HCT116 (cell line): ENCODE data around the gene IL21R. TPM values are rescaled to one million over a fixed set of nuclear protein-coding genes. Genes with fewer than 3 reads are reported as not detected.
"Not testable (repeated sequence)": the region's sequence is repeated elsewhere in the genome, so short reads cannot be mapped to it uniquely, and the experiment has no call there.

Experiments
- ATAC-seq: fragments of 200-7000 bp; cut with Tn5 transposase; 2 replicates; pipeline ENCODE4 v1.9.1; 2020; ENCODE audit warnings: mild to moderate bottlenecking, moderate library complexity
- BruUV-seq: library from RNA; stranded (reverse); fragments of 400-500 nt; replicated peaks from 2 replicates; lab custom pipeline; 2021; lab: Mats Ljungman, UMichigan
- CTCF ChIA-PET: fragments of 300-600 bp; sonication (Branson Sonifier 250); formaldehyde crosslinking; loops from one replicate; lab custom pipeline; 2021; ENCODE audit warnings: antibody characterized with exemption; lab: Charles Lee
- POLR2A ChIA-PET: fragments of 300-600, 350-600 bp; sonication (Branson Sonifier 250); formaldehyde crosslinking; loops from one replicate; lab custom pipeline; 2021; ENCODE audit warnings: antibody characterized with exemption; lab: Charles Lee
- RAD21 ChIA-PET, 2 experiments: fragments of 300-600 bp; sonication (Branson Sonifier 250); formaldehyde crosslinking; loops; one replicate each; lab custom pipeline; 2023; ENCODE audit warnings: low total read pairs in 2 of 2; ENCODE audit not compliant: uncharacterized antibody in 2 of 2, unreplicated experiment in 2 of 2, low non-redundant PET in 1 of 2; lab: Charles Lee
- DNase-seq: peaks from one replicate; pipeline ENCODE4 v3.0.0-alpha.2; 2010; ENCODE audit warnings: low read depth, low spot score
- H2AFZ ChIP-seq: fragments of 200-600 bp; shearing (Covaris generic), sonication (generic); 2 replicates; pipeline ENCODE4 v1.6.1; 2017; ENCODE audit warnings: low read depth, mixed run types, mixed read lengths, antibody characterized with exemption, low read length; ENCODE audit not compliant: poor library complexity, severe bottlenecking
- H3K27ac ChIP-seq: 2 replicates; pipeline ENCODE4 v1.5.1; 2012; ENCODE audit warnings: low read depth, low read length
- H3K27me3 ChIP-seq: fragments of 200-600 bp; sonication (generic); 2 replicates; pipeline ENCODE4 v1.6.1; 2016; ENCODE audit warnings: mixed run types, low read length, mixed read lengths; ENCODE audit not compliant: insufficient read depth
- H3K36me3 ChIP-seq, 2 experiments: fragments of 200-500 bp in 1 of 2; fragments of 200-600 bp in 1 of 2; sonication (Bioruptor generic) in 1 of 2; sonication (generic) in 1 of 2; 2 replicates each; pipeline versions ENCODE4 v1.5.1 to v1.6.1; 2014 to 2016; ENCODE audit warnings: low read length in 2 of 2, inconsistent platforms in 1 of 2, mixed read lengths in 1 of 2, mixed run types in 1 of 2; ENCODE audit not compliant: insufficient read depth in 2 of 2, control insufficient read depth in 1 of 2
- H3K4me1 ChIP-seq, 2 experiments: fragments of 200-600 bp in 1 of 2; sonication (generic) in 1 of 2; 2 replicates each; pipeline versions ENCODE4 v1.5.1 to v1.6.1; 2012 to 2017; ENCODE audit warnings: low read length in 2 of 2, inconsistent platforms in 1 of 2, mild to moderate bottlenecking in 1 of 2, mixed read lengths in 1 of 2, mixed run types in 1 of 2, moderate library complexity in 1 of 2; ENCODE audit not compliant: insufficient read depth in 2 of 2, control insufficient read depth in 1 of 2
- H3K4me2 ChIP-seq: fragments of 200-600 bp; sonication (generic); 2 replicates; pipeline ENCODE4 v1.6.1; 2017; ENCODE audit warnings: mixed run types, low read length, mixed read lengths
- H3K4me3 ChIP-seq, 2 experiments: fragments of 200-600 bp in 1 of 2; sonication (generic) in 1 of 2; replicated peaks in 1 of 2; 2 replicates each; pipeline ENCODE4 v1.5.1; 2011 to 2016; ENCODE audit warnings: low read length in 2 of 2, control low read depth in 1 of 2, low read depth in 1 of 2, mild to moderate bottlenecking in 1 of 2, mixed read lengths in 1 of 2, mixed run types in 1 of 2
- H3K79me2 ChIP-seq: fragments of 200-600 bp; sonication (generic); 2 replicates; pipeline ENCODE4 v1.6.1; 2017; ENCODE audit warnings: mild to moderate bottlenecking, mixed run types, low read length, moderate library complexity, mixed read lengths; ENCODE audit not compliant: insufficient read depth
- H3K9ac ChIP-seq: fragments of 200-600 bp; sonication (generic); 2 replicates; pipeline ENCODE4 v1.6.1; 2016; ENCODE audit warnings: low read length, mixed read lengths
- H3K9me2 ChIP-seq: fragments of 200-600 bp; sonication (generic), shearing (Covaris generic); 2 replicates; pipeline ENCODE4 v1.6.1; 2017; ENCODE audit warnings: mixed run types, mild to moderate bottlenecking, moderate library complexity; ENCODE audit not compliant: insufficient read depth
- H3K9me3 ChIP-seq, 2 experiments: fragments of 200-500 bp in 1 of 2; fragments of 200-600 bp in 1 of 2; sonication (Bioruptor generic) in 1 of 2; sonication (generic) in 1 of 2; 2 replicates each; pipeline ENCODE4 v1.6.1; 2014 to 2017; ENCODE audit warnings: low read length in 2 of 2, mixed read lengths in 2 of 2, inconsistent platforms in 1 of 2, low read depth in 1 of 2, mild to moderate bottlenecking in 1 of 2, mixed run types in 1 of 2, moderate library complexity in 1 of 2; ENCODE audit not compliant: control insufficient read depth in 1 of 2, insufficient read depth in 1 of 2
- H4K20me1 ChIP-seq: fragments of 200-600 bp; sonication (generic), shearing (Covaris generic); 2 replicates; pipeline ENCODE4 v1.6.1; 2017; ENCODE audit warnings: mixed run types, mild to moderate bottlenecking, moderate library complexity; ENCODE audit not compliant: insufficient read depth
- ATF3 ChIP-seq: IDR thresholded peaks from 2 replicates; pipeline ENCODE4 v1.6.1; 2012
- CBX3 ChIP-seq: IDR thresholded peaks from 2 replicates; pipeline ENCODE4 v1.6.1; 2012; ENCODE audit warnings: low read depth
- CEBPB ChIP-seq: IDR thresholded peaks from 2 replicates; pipeline ENCODE4 v1.6.1; 2012; ENCODE audit warnings: low read depth
- CTCF ChIP-seq, 3 experiments: fragments of 200-600 bp in 1 of 3; sonication (generic) in 1 of 3; IDR thresholded peaks in 2 of 3; conservative IDR thresholded peaks in 1 of 3; 2 replicates each; pipeline ENCODE4 v1.5.1; 2012 to 2017; ENCODE audit warnings: low read depth in 2 of 3, low read length in 2 of 3, antibody characterized with exemption in 1 of 3, borderline replicate concordance in 1 of 3, control low read depth in 1 of 3, mild to moderate bottlenecking in 1 of 3, mixed read lengths in 1 of 3, mixed run types in 1 of 3, moderate library complexity in 1 of 3; ENCODE audit not compliant: insufficient read depth in 1 of 3
- EGR1 ChIP-seq: IDR thresholded peaks from 2 replicates; pipeline ENCODE4 v1.6.1; 2012; ENCODE audit warnings: low read depth
- EZH2phosphoT487 ChIP-seq: fragments of 200-600 bp; IDR thresholded peaks from 2 replicates; pipeline ENCODE4 v1.6.1; 2018; ENCODE audit warnings: antibody characterized with exemption, borderline replicate concordance
- POLR2AphosphoS5 ChIP-seq: IDR thresholded peaks from 2 replicates; pipeline ENCODE4 v1.6.1; 2011; ENCODE audit warnings: mild to moderate bottlenecking, low read depth, low read length, moderate library complexity
- SRF ChIP-seq: IDR thresholded peaks from 2 replicates; pipeline ENCODE4 v1.6.1; 2012; ENCODE audit warnings: low read depth
- TCF7L2 ChIP-seq: IDR thresholded peaks from 2 replicates; pipeline ENCODE4 v1.7.0; 2011; ENCODE audit warnings: borderline replicate concordance, inconsistent platforms; ENCODE audit not compliant: insufficient read depth, insufficient read length; ENCODE audit errors: extremely low read depth
- ZBTB33 ChIP-seq: IDR thresholded peaks from 2 replicates; pipeline ENCODE4 v1.6.1; 2011; ENCODE audit warnings: mild to moderate bottlenecking, low read length, moderate library complexity; ENCODE audit not compliant: insufficient replicate concordance; ENCODE audit errors: extremely low read depth
- ZFX ChIP-seq: fragments of 450-650 bp; IDR thresholded peaks from 2 replicates; pipeline ENCODE4 v1.6.1; 2017
- intact Hi-C: fragments of 100-400 bp; cut with micrococcal nuclease; formaldehyde crosslinking; loops from 2 replicates; pipeline ENCODE4 v1.10.0; 2022
- total RNA-seq: library from RNA; stranded (reverse); gene quantifications from one replicate; pipeline ENCODE4 v1.2.1, GENCODE V29; 2021; ENCODE audit not compliant: unreplicated experiment

IL21R gene
- total RNA-seq, 1 experiment from 2014 or later = 1.2 TPM

GRCh38 chr16:27408602-27409031 lies 6.6 kb downstream of the IL21R start:
- Histone ChIP-seq H3K4me2 (no peak overlapping the region), H3K9me3 (no peaks in the 10 kb centered on the region), H3K27ac (no peak overlapping the region), H4K20me1 (no peaks in the 10 kb centered on the region), H3K4me3 (no peak overlapping the region), H3K27me3 (no peaks in the 10 kb centered on the region), H3K9ac (no peak overlapping the region), H3K9me2 (no peaks in the 10 kb centered on the region), H2AFZ (peak overlapping the region; percentile 59), H3K4me1 (peaks cover 6 to 10% of the 10 kb centered on the region in 2 experiments; a peak in 3 of 4 replicates), H3K36me3 (no peaks in the 10 kb centered on the region), H3K79me2 (no peaks in the 10 kb centered on the region)
- no peak for TF ChIP-seq SRF
- no peak for TF ChIP-seq CBX3
- TF ChIP-seq CEBPB = no peak
- TF ChIP-seq ATF3 = no peak
- TF ChIP-seq EGR1 = no peak
- no peak for TF ChIP-seq ZBTB33
- TF ChIP-seq CTCF (IDR thresholded peaks at IDR 0.05 in 2 of 3, conservative IDR thresholded peaks at IDR 0.05 in 1 of 3; ENCODE audit: borderline replicate concordance in 1 of 3, insufficient read depth in 1 of 3, low read depth in 2 of 3, low read length in 2 of 3) = no peak
- TF ChIP-seq ZFX = no peak
- TF ChIP-seq POLR2AphosphoS5 = no peak
- no peak for TF ChIP-seq TCF7L2
- no peak for TF ChIP-seq EZH2phosphoT487
- intact Hi-C loops = no loop called here
- ChIA-PET RAD21 (no interaction called here), CTCF (no interaction called here), POLR2A (no interaction called here)
- no TSS peak for BruUV-seq
- ATAC-seq (no peak), DNase-seq (no peak)

GRCh38 chr16:27409958-27410357 lies 8.0 kb downstream of the IL21R start:
- POLR2A ChIA-PET, H3K9ac ChIP-seq, H3K4me3 ChIP-seq, H3K36me3 ChIP-seq, RAD21 ChIA-PET, H3K27me3 ChIP-seq, ATAC-seq, CTCF ChIA-PET, H2AFZ ChIP-seq, H3K27ac ChIP-seq, H3K79me2 ChIP-seq, BruUV-seq, H4K20me1 ChIP-seq, H3K9me3 ChIP-seq, H3K9me2 ChIP-seq, H3K4me1 ChIP-seq, H3K4me2 ChIP-seq, DNase-seq, intact Hi-C loops: not testable (repeated sequence)
